ENCODE data around the gene SYCN.
"Not testable (repeated sequence)": the region's sequence is repeated elsewhere in the genome, so short reads cannot be mapped to it uniquely, and the experiment has no call there.

SYCN gene

DNA sequence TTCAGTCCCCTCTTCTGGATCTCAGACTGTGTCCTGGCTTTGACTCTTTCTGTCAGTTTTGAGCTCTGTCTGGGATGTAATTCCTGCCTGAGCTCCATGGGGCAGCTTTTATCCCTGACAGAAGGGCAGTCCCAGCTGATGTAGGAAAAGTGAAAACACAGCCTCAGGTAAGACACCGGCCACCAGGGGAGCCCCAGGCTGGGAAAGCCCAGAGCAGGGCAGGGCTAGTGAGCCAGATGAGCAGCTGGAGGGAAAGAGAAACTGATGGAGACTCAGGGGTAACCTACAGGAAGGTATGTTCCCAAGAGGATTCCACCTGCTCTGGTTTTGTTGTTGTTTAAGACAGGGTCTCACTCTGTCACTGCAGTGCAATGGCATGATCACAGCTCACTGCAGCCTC is 41.1 kb upstream of the SYCN start:
- H4K91ac ChIP-seq (ENCODE audit: low read length); H2AK5ac ChIP-seq (ENCODE audit: low read length, severe bottlenecking); H2BK120ac ChIP-seq (ENCODE audit: low read depth, low read length); H3K4me2 ChIP-seq (ENCODE audit: low read length, poor library complexity, severe bottlenecking); DNase-seq; H3K9me3 ChIP-seq (ENCODE audit: control insufficient read depth, low read length); H3K4me3 ChIP-seq (ENCODE audit: insufficient read depth in 1 of 2, low read depth in 1 of 2, low read length in 2 of 2); H3K36me3 ChIP-seq (ENCODE audit: control insufficient read depth in 1 of 2, insufficient read depth in 2 of 2, low read depth in 1 of 2, low read length in 2 of 2); H2BK12ac ChIP-seq (ENCODE audit: low read length in 2 of 2); H2BK15ac ChIP-seq (ENCODE audit: low read depth, poor library complexity, severe bottlenecking); H3K23ac ChIP-seq (ENCODE audit: low read length in 2 of 2); H3K27ac ChIP-seq (ENCODE audit: low read length, poor library complexity, severe bottlenecking); H3K18ac ChIP-seq (ENCODE audit: low read depth in 1 of 2, low read length in 2 of 2); H3K9ac ChIP-seq (ENCODE audit: low read length); H3K4ac ChIP-seq (ENCODE audit: low read depth in 1 of 2, low read length in 2 of 2); H3K14ac ChIP-seq (ENCODE audit: low read length in 2 of 2); H2BK5ac ChIP-seq (ENCODE audit: low read depth, low read length, poor library complexity, severe bottlenecking); H3K79me1 ChIP-seq (replicated peaks; ENCODE audit: low read length, poor library complexity, severe bottlenecking); H4K8ac ChIP-seq (ENCODE audit: low read length); H2AFZ ChIP-seq (ENCODE audit: low read depth, low read length): not testable (repeated sequence)
- WGBS, result no CpG with 5 or more reads among the region's 1 CpG
- peaks cover 10% of the 10 kb centered on the region for H3K4me1 ChIP-seq (ENCODE audit: control insufficient read depth, insufficient read depth, low read depth, low read length)
- peaks cover 39 to 53% of the 10 kb centered on the region in 2 experiments for H3K27me3 ChIP-seq (ENCODE audit: control insufficient read depth in 1 of 2, insufficient read depth in 1 of 2, low read length in 2 of 2)

DNA sequence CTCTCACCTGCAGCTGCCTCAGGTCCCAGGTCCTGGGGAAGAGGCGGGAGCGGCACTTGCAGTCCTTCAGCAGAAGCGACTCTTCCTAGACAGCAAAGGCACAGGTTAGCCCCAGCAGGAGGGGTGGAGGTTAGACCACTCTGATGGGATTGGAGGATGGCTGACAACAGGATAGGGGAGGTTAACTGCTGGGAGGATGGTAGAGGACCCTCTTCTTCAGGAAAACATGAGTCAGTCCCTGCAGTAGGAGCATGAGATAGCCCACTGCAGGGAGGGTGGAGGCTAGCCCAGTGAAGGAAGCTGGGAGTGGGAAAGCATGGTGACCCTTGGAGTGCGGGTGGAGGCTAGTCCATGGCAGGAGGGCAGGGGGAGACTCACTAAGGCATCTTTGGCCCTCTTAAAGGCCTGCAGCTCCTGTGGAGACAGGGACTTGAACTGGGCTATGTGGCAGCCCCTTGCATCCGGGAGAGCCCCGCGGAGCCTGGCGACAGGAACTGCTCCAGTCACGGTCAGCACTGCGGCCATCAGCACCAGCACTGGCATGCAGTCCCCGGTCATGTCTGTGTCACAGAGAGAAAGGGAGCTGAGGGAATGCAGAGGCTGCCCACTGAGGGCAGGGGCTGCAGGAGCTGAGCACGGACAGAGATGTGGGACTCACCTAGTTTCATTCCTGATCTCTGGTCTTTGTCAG is 40.5 kb upstream of the SYCN start, which contains the start of gene IFNL3:
IFNL3 (minus strand) TSS at position 597 of the 691 bp plus-strand sequence; CDS start at position 558, 39 bp downstream.
- H3K9me3 ChIP-seq (ENCODE audit: control insufficient read depth, low read length); H3K4me3 ChIP-seq (ENCODE audit: insufficient read depth in 1 of 2, low read depth in 1 of 2, low read length in 2 of 2); H2BK120ac ChIP-seq (ENCODE audit: low read depth, low read length); H3K4me2 ChIP-seq (ENCODE audit: low read length, poor library complexity, severe bottlenecking); H3K9ac ChIP-seq (ENCODE audit: low read length); H3K23ac ChIP-seq (ENCODE audit: low read length in 2 of 2); H2AFZ ChIP-seq (ENCODE audit: low read depth, low read length); H3K27ac ChIP-seq (ENCODE audit: low read length, poor library complexity, severe bottlenecking); H4K91ac ChIP-seq (ENCODE audit: low read length); H2AK5ac ChIP-seq (ENCODE audit: low read length, severe bottlenecking); H3K14ac ChIP-seq (ENCODE audit: low read length in 2 of 2); H4K8ac ChIP-seq (ENCODE audit: low read length); H3K36me3 ChIP-seq (ENCODE audit: control insufficient read depth in 1 of 2, insufficient read depth in 2 of 2, low read depth in 1 of 2, low read length in 2 of 2); H3K18ac ChIP-seq (ENCODE audit: low read depth in 1 of 2, low read length in 2 of 2); H2BK12ac ChIP-seq (ENCODE audit: low read length in 2 of 2); H2BK15ac ChIP-seq (ENCODE audit: low read depth, poor library complexity, severe bottlenecking); H3K4ac ChIP-seq (ENCODE audit: low read depth in 1 of 2, low read length in 2 of 2); H3K79me1 ChIP-seq (replicated peaks; ENCODE audit: low read length, poor library complexity, severe bottlenecking); DNase-seq; H2BK5ac ChIP-seq (ENCODE audit: low read depth, low read length, poor library complexity, severe bottlenecking): not testable (repeated sequence)
- peaks cover 10% of the 10 kb centered on the region for H3K4me1 ChIP-seq (ENCODE audit: control insufficient read depth, insufficient read depth, low read depth, low read length)
- 57% methylated on average over 2 of the region's 12 CpGs for WGBS
- H3K27me3 ChIP-seq (ENCODE audit: control insufficient read depth in 1 of 2, insufficient read depth in 1 of 2, low read length in 2 of 2), result peaks cover 35 to 54% of the 10 kb centered on the region in 2 experiments

DNA sequence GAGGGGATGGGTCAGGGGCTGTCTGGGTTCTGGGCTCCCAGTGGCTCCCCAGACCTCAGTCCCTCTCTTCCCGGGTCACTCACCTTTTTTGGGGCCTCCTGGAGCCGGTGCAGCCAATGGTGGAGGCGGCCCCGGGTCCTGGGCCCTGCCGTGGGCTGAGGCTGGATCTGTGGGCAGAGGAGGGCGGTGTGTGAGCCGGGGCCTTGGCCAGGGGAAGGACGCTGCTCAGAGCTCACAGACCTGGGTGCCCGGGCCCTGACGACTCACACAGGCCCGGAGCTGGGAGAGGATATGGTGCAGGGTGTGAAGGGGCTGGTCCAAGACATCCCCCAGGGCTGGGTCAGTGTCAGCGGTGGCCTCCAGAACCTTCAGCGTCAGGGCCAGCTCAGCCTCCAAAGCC is 39.7 kb upstream of the SYCN start:
- not testable (repeated sequence) for H2BK15ac ChIP-seq (ENCODE audit: low read depth, poor library complexity, severe bottlenecking); H3K36me3 ChIP-seq (ENCODE audit: control insufficient read depth in 1 of 2, insufficient read depth in 2 of 2, low read depth in 1 of 2, low read length in 2 of 2); H2BK12ac ChIP-seq (ENCODE audit: low read length in 2 of 2); H4K91ac ChIP-seq (ENCODE audit: low read length); H3K23ac ChIP-seq (ENCODE audit: low read length in 2 of 2); H2AK5ac ChIP-seq (ENCODE audit: low read length, severe bottlenecking); DNase-seq; H2BK120ac ChIP-seq (ENCODE audit: low read depth, low read length); H3K14ac ChIP-seq (ENCODE audit: low read length in 2 of 2); H3K9ac ChIP-seq (ENCODE audit: low read length); H3K79me1 ChIP-seq (replicated peaks; ENCODE audit: low read length, poor library complexity, severe bottlenecking); H2BK5ac ChIP-seq (ENCODE audit: low read depth, low read length, poor library complexity, severe bottlenecking); H3K4me2 ChIP-seq (ENCODE audit: low read length, poor library complexity, severe bottlenecking); H3K9me3 ChIP-seq (ENCODE audit: control insufficient read depth, low read length); H3K4ac ChIP-seq (ENCODE audit: low read depth in 1 of 2, low read length in 2 of 2); H2AFZ ChIP-seq (ENCODE audit: low read depth, low read length); H4K8ac ChIP-seq (ENCODE audit: low read length); H3K4me3 ChIP-seq (ENCODE audit: insufficient read depth in 1 of 2, low read depth in 1 of 2, low read length in 2 of 2); H3K18ac ChIP-seq (ENCODE audit: low read depth in 1 of 2, low read length in 2 of 2); H3K27ac ChIP-seq (ENCODE audit: low read length, poor library complexity, severe bottlenecking)
- Histone ChIP-seq H3K27me3 (ENCODE audit: control insufficient read depth in 1 of 2, insufficient read depth in 1 of 2, low read length in 2 of 2) (peaks cover 33 to 53% of the 10 kb centered on the region in 2 experiments), H3K4me1 (ENCODE audit: control insufficient read depth, insufficient read depth, low read depth, low read length) (peaks cover 10% of the 10 kb centered on the region)
- 75% methylated on average over 12 of the region's 13 CpGs for WGBS

DNA sequence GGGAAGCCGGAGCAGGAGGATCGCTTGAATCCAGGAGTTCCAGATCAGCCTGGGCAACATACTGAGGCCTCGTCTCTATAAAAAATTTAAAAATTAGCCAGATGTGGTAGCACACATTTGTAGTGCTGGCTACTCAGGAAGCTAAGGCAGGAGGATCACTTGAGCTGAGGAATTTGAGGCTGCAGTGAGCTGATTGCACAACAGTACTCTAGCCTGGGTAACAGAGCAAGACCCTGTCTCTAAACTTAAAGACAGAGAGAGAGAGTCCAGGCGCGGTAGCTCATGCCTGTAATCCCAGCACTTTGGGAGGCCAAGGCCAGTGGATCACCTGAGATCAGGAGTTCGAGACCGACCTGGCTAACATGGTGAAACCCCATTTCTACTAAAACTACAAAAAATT is 36.4 kb upstream of the SYCN start:
- WGBS, result 93% methylated on average over 7 of the region's 7 CpGs
- Histone ChIP-seq H3K4ac (ENCODE audit: low read depth in 1 of 2, low read length in 2 of 2) (no peak overlapping the region), H4K91ac (ENCODE audit: low read length) (no peak overlapping the region), H3K9me3 (ENCODE audit: control insufficient read depth, low read length) (no peaks in the 10 kb centered on the region), H3K27ac (ENCODE audit: low read length, poor library complexity, severe bottlenecking) (no peak overlapping the region), H3K14ac (ENCODE audit: low read length in 2 of 2) (no peak overlapping the region), H2AK5ac (ENCODE audit: low read length, severe bottlenecking) (no peak overlapping the region), H3K27me3 (ENCODE audit: control insufficient read depth in 1 of 2, insufficient read depth in 1 of 2, low read length in 2 of 2) (peaks cover 36 to 54% of the 10 kb centered on the region in 2 experiments), H2BK12ac (ENCODE audit: low read length in 2 of 2) (no peak overlapping the region), H3K4me2 (ENCODE audit: low read length, poor library complexity, severe bottlenecking) (no peak overlapping the region), H3K18ac (ENCODE audit: low read depth in 1 of 2, low read length in 2 of 2) (no peak overlapping the region), H4K8ac (ENCODE audit: low read length) (no peak overlapping the region), H3K23ac (ENCODE audit: low read length in 2 of 2) (no peak overlapping the region), H3K36me3 (ENCODE audit: control insufficient read depth in 1 of 2, insufficient read depth in 2 of 2, low read depth in 1 of 2, low read length in 2 of 2) (no peaks in the 10 kb centered on the region), H2BK120ac (ENCODE audit: low read depth, low read length) (no peak overlapping the region), H2AFZ (ENCODE audit: low read depth, low read length) (no peak overlapping the region), H2BK15ac (ENCODE audit: low read depth, poor library complexity, severe bottlenecking) (no peak overlapping the region), H3K4me1 (ENCODE audit: control insufficient read depth, insufficient read depth, low read depth, low read length) (peaks cover 3% of the 10 kb centered on the region), H3K9ac (ENCODE audit: low read length) (no peak overlapping the region), H3K4me3 (ENCODE audit: insufficient read depth in 1 of 2, low read depth in 1 of 2, low read length in 2 of 2) (no peak overlapping the region), H2BK5ac (ENCODE audit: low read depth, low read length, poor library complexity, severe bottlenecking) (no peak overlapping the region), H3K79me1 (replicated peaks; ENCODE audit: low read length, poor library complexity, severe bottlenecking) (no peaks in the 10 kb centered on the region)
- no peak for DNase-seq
